Measurements from ENCODE around the gene KCNK1.

DNA sequence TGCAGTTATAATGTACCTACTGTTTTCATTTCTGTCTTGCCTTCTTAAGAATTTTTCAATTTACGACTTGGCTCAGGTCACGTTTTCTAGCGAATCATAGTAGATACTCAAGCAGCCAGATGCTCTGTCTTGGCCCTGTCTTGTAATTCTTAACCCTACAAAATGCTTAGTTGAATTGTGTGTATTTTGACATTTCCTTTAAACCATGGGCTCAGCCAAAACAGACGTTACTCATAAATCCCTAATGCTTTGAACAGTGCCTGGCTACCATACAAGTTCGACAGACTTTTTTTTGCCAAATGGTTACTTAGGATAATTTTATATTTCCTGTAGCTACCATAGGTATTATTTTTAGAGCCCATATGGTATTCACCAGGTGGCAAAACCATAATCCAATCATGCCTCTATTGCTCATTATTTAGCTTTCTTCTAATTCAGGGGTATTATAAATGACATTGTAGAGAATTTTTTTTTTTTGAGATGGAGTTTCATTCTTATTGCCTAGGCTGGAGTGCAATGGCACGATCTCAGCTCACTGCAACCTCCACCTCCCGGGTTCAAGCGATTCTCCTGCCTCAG, 54.3 kb downstream of the KCNK1 start:
- TF ChIP-seq CTCF (IDR thresholded peaks at IDR 0.05; ENCODE audit: insufficient read depth, low read depth, low read length), result no peak
- no peak for TF ChIP-seq EZH2 (IDR thresholded peaks at IDR 0.05; ENCODE audit: insufficient read depth, low read length)
